ENCODE measurements around the gene LACTBL1. TPM values are rescaled to one million over a fixed set of nuclear protein-coding genes. Genes with fewer than 3 reads are reported as not detected.

LACTBL1 gene
- total RNA-seq, 4 donors from 2014 or later: not detected

GRCh38 chr1:22967833-22968232 is 4.8 kb downstream of the LACTBL1 start:
- no peak for DNase-seq
- Histone ChIP-seq H3K27me3 (no peaks in the 10 kb centered on the region), H3K4me1 (no peaks in the 10 kb centered on the region), H3K4me3 (replicated peaks in 1 of 3) (no peak overlapping the region), H3K36me3 (no peaks in the 10 kb centered on the region), H3K27ac (no peak overlapping the region), H3K9me3 (no peaks in the 10 kb centered on the region)
- TF ChIP-seq POLR2A (IDR thresholded peaks at IDR 0.05) (no peak), CTCF (IDR thresholded peaks at IDR 0.05) (no peak)
- WGBS, 2 donors: 62 to 69% methylated on average over 2 of the region's 2 CpGs
- intact Hi-C loops (cut with DNase I): no loop called here

- intact Hi-C loops (cut with DNase I): no loop called here
- Histone ChIP-seq H3K36me3 (no peaks in the 10 kb centered on the region), H3K27me3 (no peaks in the 10 kb centered on the region), H3K27ac (no peak overlapping the region), H3K9me3 (no peaks in the 10 kb centered on the region), H3K4me3 (replicated peaks in 1 of 3) (no peak overlapping the region), H3K4me1 (no peaks in the 10 kb centered on the region)
- TF ChIP-seq CTCF (IDR thresholded peaks at IDR 0.05) (no peak), POLR2A (IDR thresholded peaks at IDR 0.05) (no peak)
- DNase-seq: no peak
- 76 to 79% methylated on average over 5 of the region's 5 CpGs for WGBS, 2 donors
Measured at GRCh38 chr1:22966309-22966708, 6.4 kb downstream of the LACTBL1 start.

DNA sequence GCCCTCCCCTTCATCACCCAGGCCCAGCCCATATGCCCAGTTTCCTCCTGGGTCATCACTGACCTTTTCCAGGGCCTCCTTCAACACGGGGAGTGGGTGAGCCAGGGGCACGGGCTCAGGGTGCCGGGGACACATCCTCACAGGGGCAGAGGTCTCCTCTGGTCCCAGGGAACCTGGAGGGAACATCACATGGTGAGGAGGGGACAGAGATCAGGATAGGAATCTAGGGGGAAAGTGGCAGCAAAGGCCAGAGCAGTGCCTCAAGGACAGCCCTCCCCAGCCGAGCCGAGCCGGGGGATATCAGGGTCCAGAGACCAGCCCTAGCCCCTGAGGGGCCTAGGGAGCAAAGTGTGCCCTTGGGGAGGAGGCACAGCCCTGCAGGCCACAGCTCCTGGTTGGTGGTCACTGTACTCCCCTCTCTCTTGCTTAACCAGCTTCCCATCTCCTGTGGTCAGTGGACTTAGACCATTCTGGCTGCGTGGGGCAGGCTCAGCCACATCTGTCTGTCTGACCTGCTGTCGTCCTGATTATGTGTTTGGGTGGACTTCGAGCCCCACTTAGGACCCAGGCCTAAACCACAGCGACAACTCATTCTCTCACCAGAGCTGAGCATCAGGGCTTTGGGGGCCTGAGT is 9.5 kb downstream of the LACTBL1 start:
- intact Hi-C loops (cut with DNase I): no loop called here
- Histone ChIP-seq H3K4me1 (no peaks in the 10 kb centered on the region), H3K4me3 (replicated peaks in 1 of 3) (no peak overlapping the region), H3K36me3 (no peaks in the 10 kb centered on the region), H3K27me3 (no peaks in the 10 kb centered on the region), H3K27ac (no peak overlapping the region), H3K9me3 (no peaks in the 10 kb centered on the region)
- 93 to 98% methylated on average over 6 to 10 of the region's 10 CpGs for WGBS, 2 donors
- DNase-seq: no peak
- TF ChIP-seq CTCF (IDR thresholded peaks at IDR 0.05) (no peak), POLR2A (IDR thresholded peaks at IDR 0.05) (no peak)

GRCh38 chr1:22962558-22962957 is 10.1 kb downstream of the LACTBL1 start:
- WGBS, 2 donors: 51 to 66% methylated on average over 3 of the region's 3 CpGs
- intact Hi-C loops (cut with DNase I): no loop called here
- no peak for DNase-seq
- Histone ChIP-seq H3K4me1 (no peaks in the 10 kb centered on the region), H3K4me3 (replicated peaks in 1 of 3) (no peak overlapping the region), H3K27ac (no peak overlapping the region), H3K27me3 (no peaks in the 10 kb centered on the region), H3K36me3 (no peaks in the 10 kb centered on the region), H3K9me3 (no peaks in the 10 kb centered on the region)
- no peak for TF ChIP-seq POLR2A (IDR thresholded peaks at IDR 0.05)
- TF ChIP-seq CTCF (IDR thresholded peaks at IDR 0.05): no peak

- H3K9me3 ChIP-seq: no peaks in the 10 kb centered on the region
- no peak for DNase-seq
- TF ChIP-seq CTCF (IDR thresholded peaks at IDR 0.05): no peak
- no peak for TF ChIP-seq POLR2A (IDR thresholded peaks at IDR 0.05)
- no peaks in the 10 kb centered on the region for H3K27me3 ChIP-seq
- no peak overlapping the region for H3K27ac ChIP-seq
- intact Hi-C loops (cut with DNase I): no loop called here
- no peak overlapping the region for H3K4me3 ChIP-seq (replicated peaks in 1 of 3)
- H3K36me3 ChIP-seq: no peaks in the 10 kb centered on the region
- no peaks in the 10 kb centered on the region for H3K4me1 ChIP-seq
- 69 to 83% methylated on average over 4 to 7 of the region's 7 CpGs for WGBS, 2 donors
Measured at GRCh38 chr1:22959545-22960360, 12.9 kb downstream of the LACTBL1 start.
